ENCODE results near the gene CAMK1.
"Not testable (repeated sequence)": the region's sequence is repeated elsewhere in the genome, so short reads cannot be mapped to it uniquely, and the experiment has no call there.

The CAMK1 gene

DNA sequence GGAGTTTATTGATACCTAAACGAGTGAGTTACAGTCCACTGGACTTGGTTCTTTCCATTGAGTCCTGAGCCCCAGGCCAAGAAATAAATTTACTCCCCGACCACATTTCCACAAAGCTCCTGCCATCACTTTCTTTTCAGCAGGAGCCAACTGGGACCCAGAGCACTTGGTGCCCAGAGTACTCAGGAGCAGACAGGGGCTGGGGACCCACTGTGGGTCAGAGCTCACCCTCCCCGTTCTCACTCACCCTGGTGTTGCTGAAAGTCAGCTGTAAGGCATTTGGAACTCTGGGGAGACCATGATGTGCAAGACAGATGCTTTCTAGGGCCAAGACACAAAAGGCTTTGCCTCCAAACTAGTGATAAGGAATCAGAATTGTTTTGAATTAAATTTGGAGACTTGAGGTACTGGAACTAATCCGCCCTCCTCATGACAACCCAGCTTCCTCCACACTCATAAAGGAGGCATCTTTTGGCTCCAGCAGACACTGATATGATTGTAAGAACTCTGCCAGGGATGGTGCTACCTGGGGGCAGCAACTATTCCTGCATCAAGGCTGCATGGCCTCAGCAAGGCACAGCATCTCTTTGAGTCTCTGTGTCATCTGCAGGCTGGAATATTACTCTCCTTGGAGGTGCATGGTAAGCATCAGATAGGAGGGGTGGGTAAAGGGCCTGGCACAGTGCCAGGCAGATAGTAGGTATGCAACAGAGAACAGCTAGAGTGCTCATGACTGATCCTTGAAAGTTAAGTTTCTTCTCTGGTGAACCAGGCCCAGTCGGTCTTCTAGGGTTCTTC is 7.3 kb upstream of the CAMK1 start:
- DNase-seq (ENCODE audit: low read depth, low spot score), result no peak

DNA sequence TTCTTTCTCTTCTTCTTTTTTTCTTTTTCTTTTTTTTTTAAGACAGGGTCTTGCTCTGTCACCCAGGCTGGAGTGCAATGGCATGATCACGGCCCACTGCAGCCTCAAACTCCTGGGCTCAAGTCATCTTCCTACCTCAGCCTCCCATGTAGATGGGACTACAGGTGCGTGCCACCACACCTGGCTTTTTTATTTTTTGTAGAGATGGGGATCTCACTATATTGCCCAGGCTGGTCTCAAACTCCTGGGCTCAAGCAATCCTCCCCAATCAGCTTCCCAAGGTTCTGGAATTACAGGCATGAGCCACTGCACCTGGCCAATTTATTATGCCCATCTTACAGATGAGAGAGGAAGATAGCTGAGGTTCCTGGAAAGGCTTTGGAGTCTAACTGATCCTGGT is 1.3 kb upstream of the CAMK1 start:
- not testable (repeated sequence) for DNase-seq (ENCODE audit: low read depth, low spot score)

DNA sequence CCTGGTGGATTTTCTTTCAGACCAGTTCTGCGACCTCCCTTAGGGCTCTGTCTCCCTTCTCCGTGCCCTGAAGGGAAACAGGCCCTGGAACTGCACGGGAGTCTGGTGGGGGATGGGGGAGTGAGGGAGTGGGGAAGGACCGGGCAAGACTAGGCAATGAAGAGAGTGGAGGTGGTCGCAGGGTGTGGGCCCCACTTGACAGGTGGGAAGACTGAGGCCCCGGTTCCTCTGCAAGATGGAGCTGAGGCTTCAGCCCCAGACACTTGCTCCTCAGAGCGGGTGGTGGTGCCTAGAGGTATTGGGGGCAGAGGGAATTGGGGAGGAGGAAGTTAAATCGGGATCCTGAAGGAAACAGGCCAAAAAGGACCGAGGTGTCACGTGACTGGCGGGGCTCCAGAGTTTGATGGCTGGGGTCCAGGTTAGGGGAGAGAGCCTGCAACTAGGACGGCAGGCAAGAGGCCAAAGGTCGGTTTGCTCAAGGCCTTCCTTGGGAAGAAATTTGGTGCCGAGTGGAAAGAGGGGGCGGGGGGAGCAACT is 597 bp upstream of the CAMK1 start:
- peak; percentile 33 for DNase-seq (ENCODE audit: low read depth, low spot score)

DNA sequence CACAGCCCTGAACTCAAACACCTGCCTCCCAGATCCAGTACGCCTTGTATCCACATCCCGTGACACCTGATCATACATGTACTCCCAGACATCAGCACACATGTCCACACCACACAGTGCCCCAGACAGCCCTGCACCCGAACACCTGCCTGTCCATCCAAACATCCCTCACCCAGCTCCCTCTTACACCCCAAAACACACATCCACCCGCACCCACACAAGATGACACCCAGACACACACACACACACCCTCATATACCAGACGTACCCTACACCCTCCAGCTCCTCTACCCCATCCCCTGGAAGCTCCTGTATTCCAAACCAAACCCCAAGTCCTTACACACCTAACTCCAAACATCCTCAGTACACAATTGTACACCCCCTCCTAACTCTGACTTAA is 735 bp downstream of the CAMK1 start:
- DNase-seq (ENCODE audit: low read depth, low spot score), result no peak

DNA sequence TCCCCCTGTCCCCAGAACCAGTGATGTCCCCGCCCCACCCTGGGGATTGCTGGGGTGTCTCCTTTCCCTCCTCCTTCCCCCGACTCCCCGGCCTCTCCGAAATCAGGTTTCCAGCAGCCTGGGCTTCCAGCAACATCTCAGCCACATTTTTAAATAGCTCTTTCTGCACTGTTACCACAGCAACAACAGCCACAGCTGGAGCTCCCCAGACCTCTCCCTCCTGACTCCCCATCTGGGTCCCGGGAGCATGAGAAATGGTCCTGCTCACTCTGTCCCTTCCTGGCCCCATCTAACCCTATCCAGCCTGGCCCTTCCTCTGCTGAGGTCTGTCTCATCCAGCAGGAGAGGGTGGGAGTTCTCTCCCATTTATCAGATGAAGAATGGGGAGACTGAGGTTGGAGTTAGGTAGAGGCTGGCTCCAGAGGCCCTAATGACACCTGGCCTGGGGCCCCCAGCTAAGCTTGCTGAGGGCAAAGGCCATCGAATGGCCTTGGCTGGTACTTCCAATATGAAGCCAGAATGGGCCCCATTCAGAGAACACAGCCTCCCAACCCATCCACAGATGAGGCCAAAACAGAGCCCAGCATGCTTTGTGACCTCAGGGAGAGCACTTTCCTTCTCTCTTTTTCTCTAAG is 1.5 kb downstream of the CAMK1 start:
- DNase-seq (ENCODE audit: low read depth, low spot score), result no peak

DNA sequence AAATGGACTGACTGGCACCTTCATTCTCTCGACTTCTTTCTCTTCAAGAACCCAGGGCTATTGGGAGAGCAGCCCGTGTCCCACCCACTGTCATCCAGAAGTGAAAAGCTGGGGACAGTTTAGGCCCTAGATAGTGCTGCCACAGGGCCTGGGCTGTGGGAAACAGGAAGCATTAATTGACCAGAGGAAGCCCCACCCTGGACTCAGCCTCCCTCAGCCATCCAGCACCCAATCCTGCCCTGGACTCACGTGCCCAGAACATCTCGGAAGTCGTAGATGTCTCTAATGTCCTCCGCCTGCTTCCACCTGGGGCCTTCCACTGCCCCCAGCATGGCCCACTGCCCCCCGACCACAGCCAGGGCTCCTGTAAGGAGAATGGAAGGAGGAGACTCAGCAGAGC is 2.3 kb downstream of the CAMK1 start:
- no peak for DNase-seq (ENCODE audit: low read depth, low spot score)

DNA sequence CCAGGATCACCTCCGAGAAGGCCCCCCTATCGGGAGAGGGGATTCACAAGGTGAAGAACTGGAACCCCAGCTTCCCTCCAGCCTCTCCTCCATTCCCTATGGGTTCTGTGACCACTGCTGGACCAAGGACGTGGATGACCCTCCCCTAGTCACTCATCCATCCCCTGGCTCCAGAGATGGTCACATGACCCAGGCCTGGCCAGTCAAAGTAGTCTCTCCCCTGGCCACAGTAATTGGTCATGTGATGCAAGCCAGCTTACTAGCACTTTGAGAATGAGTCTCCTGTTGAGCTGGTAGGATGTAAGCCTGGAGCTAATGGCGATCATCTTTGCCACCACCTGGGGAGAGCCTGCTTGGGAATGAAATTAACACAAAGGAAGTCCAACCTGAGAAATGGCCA is 3.9 kb downstream of the CAMK1 start:
- no peak for DNase-seq (ENCODE audit: low read depth, low spot score)

DNA sequence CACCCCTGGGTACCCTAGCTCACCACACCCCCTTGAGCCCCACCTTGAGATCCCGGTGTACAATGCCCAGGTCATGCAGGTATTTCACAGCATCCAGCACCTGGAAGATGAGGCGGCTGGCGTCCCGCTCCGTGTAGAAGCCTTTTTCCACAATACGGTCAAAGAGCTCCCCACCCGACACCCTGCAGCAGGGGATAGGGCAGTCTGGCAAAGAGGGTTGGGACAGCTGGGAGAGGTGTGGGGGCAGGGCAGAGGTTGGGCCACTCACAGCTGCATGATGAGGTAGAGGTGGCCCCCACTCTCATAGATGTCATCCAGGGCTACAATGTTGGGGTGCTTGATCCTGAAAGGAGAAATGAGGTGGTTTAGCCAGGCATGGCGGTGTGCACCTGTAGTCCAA is 6.9 kb downstream of the CAMK1 start:
- no peak for DNase-seq (ENCODE audit: low read depth, low spot score)

DNA sequence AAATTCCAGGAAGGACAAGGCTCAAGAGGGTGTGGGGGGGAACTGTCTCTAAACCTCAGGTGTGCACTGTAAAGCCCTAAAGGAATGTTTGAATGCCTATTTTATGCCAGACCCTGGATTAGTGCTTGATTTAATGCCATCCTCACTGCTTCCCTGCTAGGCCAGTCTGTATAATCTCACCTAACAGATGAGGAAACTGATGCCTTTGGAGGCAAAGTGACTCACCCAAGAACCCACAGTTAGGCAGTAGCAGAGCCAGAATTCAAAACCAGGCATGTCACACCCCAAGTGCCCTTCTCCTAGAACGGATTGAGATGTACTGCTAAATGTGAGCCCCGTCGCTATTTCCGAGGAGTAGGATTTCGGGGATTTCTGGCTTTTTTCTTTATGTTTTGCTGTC is 7.8 kb downstream of the CAMK1 start:
- DNase-seq (ENCODE audit: low read depth, low spot score), result no peak

DNA sequence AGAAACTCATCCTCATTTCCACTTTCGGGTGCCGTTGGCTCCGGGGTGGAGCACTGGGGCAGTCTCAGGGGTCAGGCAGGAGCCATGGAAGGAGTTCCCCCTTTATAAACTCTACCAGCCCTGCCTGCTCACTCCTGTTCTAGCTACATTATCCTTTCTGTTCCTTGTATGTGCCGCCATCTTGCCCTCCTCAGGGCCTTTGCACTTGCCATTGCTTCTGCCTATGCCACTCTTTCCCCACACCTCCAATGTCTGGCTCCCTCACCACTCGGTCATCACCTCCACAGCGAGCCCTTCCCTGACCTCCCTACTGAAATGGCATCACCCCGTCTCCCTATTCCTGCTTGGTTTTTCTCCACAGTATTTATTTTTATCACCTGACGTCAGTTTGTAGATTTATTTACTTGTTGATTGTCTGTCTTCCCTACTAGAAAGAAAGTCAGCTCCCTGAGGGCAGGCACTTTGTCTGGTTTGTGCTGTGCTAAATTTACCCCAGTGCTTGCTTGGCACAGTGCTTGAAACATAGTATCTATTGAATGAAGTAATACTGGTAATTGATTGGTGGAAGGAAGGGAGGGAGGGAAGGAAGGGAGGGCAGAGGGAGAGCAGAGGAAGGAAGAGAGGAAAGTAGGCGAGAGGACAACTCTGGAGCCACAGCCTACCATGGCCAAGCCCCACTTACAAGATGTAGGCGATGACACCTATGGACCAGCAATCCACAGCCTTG is 8.8 kb downstream of the CAMK1 start:
- no peak for DNase-seq (ENCODE audit: low read depth, low spot score)

DNA sequence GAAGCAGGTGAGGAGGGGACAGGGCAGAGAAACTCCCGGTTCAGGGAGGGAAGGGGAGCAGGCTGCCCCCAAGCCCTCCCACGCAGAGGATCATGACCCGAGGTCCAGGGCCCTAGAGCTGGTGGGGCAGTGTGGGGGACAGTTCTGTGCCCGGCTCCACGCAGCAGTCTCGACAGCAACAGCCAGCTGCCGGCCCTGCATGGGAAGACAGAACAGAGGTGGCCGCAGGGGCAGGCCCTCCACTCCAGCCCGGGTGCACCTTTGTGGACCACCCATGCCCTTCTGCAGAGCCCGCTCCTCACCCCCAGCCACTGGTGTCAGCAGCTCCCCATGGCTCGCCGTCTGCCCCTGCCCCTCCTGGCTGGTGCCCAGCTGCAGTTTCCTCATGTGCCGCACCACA is 12.3 kb downstream of the CAMK1 start:
- DNase-seq (ENCODE audit: low read depth, low spot score), result no peak

DNA sequence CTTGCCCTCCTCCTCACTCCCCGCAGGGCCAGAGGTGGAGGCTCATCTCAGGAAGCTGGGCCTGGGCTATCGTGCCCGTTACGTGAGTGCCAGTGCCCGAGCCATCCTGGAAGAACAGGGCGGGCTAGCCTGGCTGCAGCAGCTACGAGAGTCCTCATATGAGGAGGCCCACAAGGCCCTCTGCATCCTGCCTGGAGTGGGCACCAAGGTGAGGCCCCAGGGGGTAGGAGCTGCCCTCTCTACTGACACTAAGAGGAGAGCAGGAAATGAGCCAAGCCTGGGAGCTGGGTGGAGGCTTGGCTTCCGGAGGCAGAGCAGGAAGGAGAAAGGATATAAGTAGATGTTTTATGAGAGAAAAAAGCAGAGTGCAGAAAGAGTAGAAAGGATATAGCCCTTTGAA is 15.1 kb downstream of the CAMK1 start:
- no peak for DNase-seq (ENCODE audit: low read depth, low spot score)

DNA sequence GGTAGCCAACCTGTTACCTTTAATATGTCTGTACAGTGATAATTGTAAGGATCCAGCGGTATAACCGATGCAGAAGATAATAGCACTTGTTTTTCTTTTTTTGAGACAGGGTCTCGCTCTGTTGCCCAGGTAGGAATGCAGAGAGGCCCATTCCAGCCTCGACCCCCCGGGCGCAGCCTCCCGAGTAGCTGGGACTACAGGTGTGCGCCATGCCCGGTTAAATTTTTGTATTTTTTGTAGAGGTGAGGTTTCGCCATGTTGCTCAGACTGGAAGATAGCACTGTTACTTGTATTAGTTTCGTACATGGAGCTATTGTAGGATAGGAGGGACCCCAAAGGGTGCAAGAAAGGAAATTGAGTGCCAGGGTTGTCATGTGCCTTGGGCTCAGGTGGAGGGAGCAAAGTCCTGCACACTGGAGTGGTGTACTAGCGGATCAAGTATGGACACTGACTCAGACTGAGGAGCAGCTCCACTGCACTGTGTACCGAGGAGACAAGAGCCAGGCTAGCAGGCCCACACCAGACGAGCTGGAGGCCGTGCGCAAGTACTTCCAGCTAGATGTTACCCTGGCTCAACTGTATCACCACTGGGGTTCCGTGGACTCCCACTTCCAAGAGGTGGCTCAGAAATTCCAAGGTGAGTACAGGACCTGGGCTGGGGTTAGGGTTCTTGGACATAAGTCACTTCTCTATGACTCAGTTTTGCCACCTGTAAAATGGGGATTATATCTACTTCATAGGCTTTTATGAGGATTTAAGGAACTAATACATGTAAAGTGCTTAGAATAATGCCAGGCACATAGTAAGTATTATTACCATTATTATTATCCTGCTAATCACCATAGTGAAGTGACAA is 19.0 kb downstream of the CAMK1 start:
- DNase-seq (ENCODE audit: low read depth, low spot score), result peak; percentile 33

DNA sequence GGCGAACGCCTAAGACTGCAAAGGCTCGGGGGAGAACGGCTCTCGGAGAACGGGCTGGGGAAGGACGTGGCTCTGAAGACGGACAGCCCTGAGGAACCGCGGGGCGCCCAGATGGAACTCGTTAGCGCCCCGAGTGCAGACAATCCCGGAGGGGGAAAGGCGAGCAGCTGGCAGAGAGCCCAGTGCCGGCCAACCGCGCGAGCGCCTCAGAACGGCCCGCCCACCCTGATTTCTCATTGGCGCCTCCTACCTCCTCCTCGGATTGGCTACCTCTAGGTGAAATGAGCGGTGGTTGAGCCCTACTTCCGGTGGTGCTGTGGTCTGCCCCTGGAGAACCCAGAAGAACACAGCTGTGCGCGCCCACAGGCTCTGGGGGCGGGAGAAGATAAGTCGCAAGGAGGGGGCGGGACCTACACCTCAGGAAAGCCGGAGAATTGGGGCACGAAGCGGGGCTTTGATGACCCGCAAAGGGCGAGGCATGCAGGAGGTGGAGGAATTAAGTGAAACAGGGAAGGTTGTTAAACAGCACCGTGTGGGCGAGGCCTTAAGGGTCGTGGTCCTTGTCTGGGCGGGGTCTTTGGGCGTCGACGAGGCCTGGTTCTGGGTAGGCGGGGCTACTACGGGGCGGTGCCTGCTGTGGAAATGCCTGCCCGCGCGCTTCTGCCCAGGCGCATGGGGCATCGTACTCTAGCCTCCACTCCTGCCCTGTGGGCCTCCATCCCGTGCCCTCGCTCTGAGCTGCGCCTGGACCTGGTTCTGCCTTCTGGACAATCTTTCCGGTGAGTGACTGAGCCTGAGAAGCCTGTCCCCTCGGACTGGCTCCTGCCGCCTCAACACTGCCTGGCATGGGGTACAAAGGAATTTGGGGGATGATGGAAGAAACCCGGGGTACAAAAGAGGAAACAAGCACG is 19.8 kb downstream of the CAMK1 start, which contains the start of gene OGG1:
OGG1 (plus strand) TSS at position 308 of the 911 bp plus-strand sequence; CDS start at position 643, 335 bp downstream.
- DNase-seq (ENCODE audit: low read depth, low spot score), result peak; percentile 99

DNA sequence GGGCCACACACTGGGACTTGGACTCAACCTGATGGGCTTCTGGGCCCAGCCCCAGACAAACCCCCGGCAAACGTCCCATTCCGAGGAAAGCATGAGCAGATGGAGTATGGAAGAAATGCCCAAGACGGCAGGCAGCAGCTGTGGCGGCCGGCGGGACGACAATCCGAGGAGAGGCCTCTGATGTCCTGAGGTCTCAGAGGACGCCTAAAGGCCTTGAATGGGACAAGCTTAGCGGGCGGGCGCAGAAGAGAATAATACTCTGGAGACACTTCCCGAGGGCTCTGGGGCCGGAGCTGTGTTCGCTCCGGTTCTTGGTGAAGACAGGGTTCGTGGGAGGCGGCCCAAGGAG is 20.5 kb downstream of the CAMK1 start:
- no peak for DNase-seq (ENCODE audit: low read depth, low spot score)

DNA sequence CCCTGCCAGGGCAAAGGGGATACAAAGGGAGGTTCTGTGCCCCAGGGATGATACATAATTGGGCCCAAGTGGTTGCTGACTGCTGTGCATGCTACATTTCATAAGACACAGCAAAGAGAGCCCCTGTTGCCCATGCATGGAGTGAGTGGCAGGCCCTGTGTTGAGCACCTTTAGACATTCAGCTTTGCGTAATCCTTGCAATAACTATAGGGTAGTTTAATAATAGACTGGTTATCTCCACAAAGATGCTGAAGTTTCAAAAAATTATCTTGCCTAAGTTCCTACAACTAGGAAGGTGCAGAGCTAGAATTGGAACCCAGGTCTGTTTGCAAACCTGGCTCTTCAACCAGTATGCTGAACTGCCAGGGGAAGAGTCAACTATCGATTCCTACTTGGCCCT is 21.7 kb downstream of the CAMK1 start:
- no peak for DNase-seq (ENCODE audit: low read depth, low spot score)

DNA sequence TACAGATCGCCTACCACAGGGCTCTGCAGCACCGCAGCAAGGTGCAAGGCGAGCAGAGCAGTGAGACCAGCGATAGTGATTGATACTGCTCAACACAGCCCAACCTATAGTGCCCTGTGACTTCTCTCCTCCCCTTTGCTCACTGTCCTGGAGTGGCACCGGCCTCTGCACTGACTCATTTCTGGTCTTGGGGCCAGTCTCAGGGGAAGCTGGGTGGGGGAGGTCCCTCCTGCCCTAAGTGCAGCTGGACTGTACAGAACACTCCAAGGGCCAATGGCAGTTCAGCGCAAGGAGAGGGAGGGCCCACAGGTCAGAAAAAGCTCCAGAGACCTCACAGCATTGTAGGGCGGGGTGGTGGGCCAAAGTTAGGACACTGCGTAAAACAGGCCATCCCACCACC is 22.5 kb downstream of the CAMK1 start:
- peak; percentile 19 for DNase-seq (ENCODE audit: low read depth, low spot score)

DNA sequence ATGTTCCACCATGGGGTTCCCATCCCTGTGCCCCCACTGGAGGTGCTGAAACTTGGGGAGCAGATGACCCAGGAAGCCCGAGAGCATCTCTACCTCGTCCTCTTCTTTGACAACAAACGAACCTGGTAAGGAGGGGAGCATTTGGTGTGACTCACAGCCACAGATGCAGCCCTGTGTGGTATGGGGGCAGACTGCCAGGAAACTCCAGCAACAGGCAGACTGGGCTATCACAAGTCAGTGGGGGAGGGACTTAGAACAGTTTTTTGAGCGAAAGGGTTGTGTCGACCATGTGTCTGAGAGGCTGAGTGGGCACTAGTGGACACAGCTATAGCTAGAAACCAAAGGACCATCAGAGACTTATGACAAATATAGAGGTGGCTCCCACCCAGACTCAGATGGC is 23.4 kb downstream of the CAMK1 start:
- DNase-seq (ENCODE audit: low read depth, low spot score), result peak; percentile 92

DNA sequence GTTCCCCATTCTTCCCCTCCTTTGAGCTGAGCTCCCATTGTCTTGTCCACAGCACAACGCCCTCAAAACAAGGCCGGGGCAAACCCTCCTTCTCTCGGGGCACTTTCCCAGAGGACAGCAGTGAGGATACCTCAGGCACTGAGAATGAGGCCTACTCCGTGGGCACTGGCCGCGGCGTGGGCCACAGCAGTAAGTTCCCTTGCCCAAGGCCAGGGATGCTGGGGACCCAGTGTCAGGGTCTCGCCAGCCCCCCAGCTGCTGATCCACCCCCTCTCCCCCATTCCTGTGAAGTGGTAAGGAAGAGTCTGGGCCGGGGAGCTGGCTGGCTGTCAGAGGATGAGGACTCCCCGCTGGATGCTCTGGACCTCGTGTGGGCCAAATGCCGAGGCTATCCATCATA is 24.2 kb downstream of the CAMK1 start:
- DNase-seq (ENCODE audit: low read depth, low spot score), result no peak

DNA sequence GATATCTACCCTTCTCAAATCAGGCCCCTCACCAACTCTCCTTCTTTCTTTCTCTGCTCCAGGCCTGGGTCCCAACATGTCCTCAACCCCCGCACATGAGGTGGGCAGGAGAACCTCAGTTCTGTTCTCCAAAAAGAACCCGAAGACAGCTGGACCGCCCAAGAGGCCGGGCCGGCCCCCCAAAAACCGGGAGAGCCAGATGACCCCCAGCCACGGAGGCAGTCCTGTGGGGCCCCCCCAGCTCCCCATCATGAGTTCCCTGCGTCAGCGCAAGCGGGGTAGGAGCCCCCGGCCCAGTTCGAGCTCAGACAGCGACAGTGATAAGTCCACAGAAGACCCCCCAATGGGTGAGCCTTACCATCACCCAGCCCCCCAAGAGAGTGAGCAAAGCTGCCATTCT is 25.6 kb downstream of the CAMK1 start:
- DNase-seq (ENCODE audit: low read depth, low spot score), result no peak

DNA sequence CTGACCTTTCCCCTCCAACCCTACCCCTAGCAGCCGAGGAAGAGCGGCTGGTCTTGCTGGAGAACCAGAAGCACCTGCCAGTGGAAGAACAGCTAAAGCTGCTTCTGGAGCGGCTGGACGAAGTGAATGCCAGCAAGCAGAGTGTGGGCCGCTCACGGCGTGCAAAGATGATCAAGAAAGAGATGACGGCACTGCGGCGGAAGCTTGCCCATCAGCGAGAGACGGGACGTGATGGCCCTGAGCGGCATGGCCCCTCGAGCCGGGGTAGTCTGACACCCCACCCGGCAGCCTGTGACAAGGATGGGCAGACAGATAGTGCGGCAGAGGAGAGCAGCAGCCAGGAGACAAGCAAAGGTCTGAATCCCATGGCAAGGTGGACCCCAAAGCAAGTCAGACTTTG is 26.2 kb downstream of the CAMK1 start:
- DNase-seq (ENCODE audit: low read depth, low spot score), result no peak
